Loucy (cell line): Measurements from ENCODE around the gene TMBIM1.

ENCODE experiments used
- H2AFZ ChIP-seq: fragments of 200-600 bp; sonication (generic); 2 replicates; pipeline ENCODE4 v1.6.0; 2016; ENCODE audit warnings: antibody characterized with exemption, mild to moderate bottlenecking, low read length, moderate library complexity
- H3F3A ChIP-seq: fragments of 200-600 bp; 2 replicates; pipeline ENCODE4 v1.6.0; 2016; ENCODE audit warnings: antibody characterized with exemption, low read depth, mild to moderate bottlenecking
- H3K27me3 ChIP-seq: fragments of 200-600 bp; sonication (generic); 2 replicates; pipeline ENCODE4 v1.6.1; 2014; ENCODE audit warnings: low read length, mild to moderate bottlenecking; ENCODE audit not compliant: insufficient read depth, poor library complexity, severe bottlenecking
- H3K36me3 ChIP-seq: fragments of 200-600 bp; sonication (generic); 2 replicates; pipeline ENCODE4 v1.6.1; 2016; ENCODE audit warnings: low read length; ENCODE audit not compliant: insufficient read depth
- H3K4me1 ChIP-seq: fragments of 200-600 bp; sonication (generic); 2 replicates; pipeline ENCODE4 v1.5.1; 2014; ENCODE audit warnings: low read length, mild to moderate bottlenecking; ENCODE audit not compliant: insufficient read depth, poor library complexity, severe bottlenecking
- H3K4me2 ChIP-seq: fragments of 200-600 bp; sonication (generic); 2 replicates; pipeline ENCODE4 v1.6.0; 2014; ENCODE audit warnings: antibody characterized with exemption, low read length, low read depth, mild to moderate bottlenecking; ENCODE audit not compliant: poor library complexity, severe bottlenecking
- H3K4me3 ChIP-seq: fragments of 200-600 bp; sonication (generic); 2 replicates; pipeline ENCODE4 v1.5.1; 2014; ENCODE audit warnings: low read length, mild to moderate bottlenecking, mixed read lengths; ENCODE audit not compliant: poor library complexity, severe bottlenecking
- H3K79me2 ChIP-seq: fragments of 200-600 bp; sonication (generic); 2 replicates; pipeline ENCODE4 v1.6.1; 2014; ENCODE audit warnings: low read length; ENCODE audit not compliant: insufficient read depth
- H3K9ac ChIP-seq: fragments of 200-600 bp; sonication (generic); 2 replicates; pipeline ENCODE4 v1.6.0; 2014; ENCODE audit warnings: mild to moderate bottlenecking, low read depth, low read length, moderate library complexity; ENCODE audit not compliant: poor library complexity, severe bottlenecking
- H3K9me2 ChIP-seq: fragments of 200-600 bp; sonication (generic); replicated peaks from 2 replicates; pipeline ENCODE4 v1.6.1; 2016; ENCODE audit warnings: low read depth, low read length, mixed read lengths
- H3K9me3 ChIP-seq: fragments of 200-600 bp; sonication (generic); 2 replicates; pipeline ENCODE4 v1.6.1; 2014; ENCODE audit warnings: mild to moderate bottlenecking, antibody characterized with exemption, low read length, low read depth; ENCODE audit not compliant: insufficient read depth
- H4K20me1 ChIP-seq: fragments of 200-600 bp; sonication (generic); 2 replicates; pipeline ENCODE4 v1.6.0; 2014; ENCODE audit warnings: antibody characterized with exemption, low read length, mild to moderate bottlenecking; ENCODE audit not compliant: insufficient read depth, poor library complexity, severe bottlenecking
- EZH2phosphoT487 ChIP-seq: fragments of 200-600 bp; IDR thresholded peaks from 2 replicates; pipeline ENCODE4 v1.6.1; 2018; ENCODE audit warnings: antibody characterized with exemption, mild to moderate bottlenecking, moderate library complexity, borderline replicate concordance
- TF ChIP-seq, protein P1 (sequence below): fragments of 200-600 bp; sonication (generic); conservative IDR thresholded peaks from 2 replicates; pipeline ENCODE4 v1.5.1; 2014; ENCODE audit warnings: mild to moderate bottlenecking, antibody characterized with exemption, low read length

TMBIM1 gene

GRCh38 chr2:218282173-218282991 is 9.9 kb downstream of the TMBIM1 start:
- peaks cover 15% of the 10 kb centered on the region for H3K4me1 ChIP-seq
- H3K79me2 ChIP-seq: no peaks in the 10 kb centered on the region
- no peak for TF ChIP-seq EZH2phosphoT487
- TF ChIP-seq, protein P1, sequence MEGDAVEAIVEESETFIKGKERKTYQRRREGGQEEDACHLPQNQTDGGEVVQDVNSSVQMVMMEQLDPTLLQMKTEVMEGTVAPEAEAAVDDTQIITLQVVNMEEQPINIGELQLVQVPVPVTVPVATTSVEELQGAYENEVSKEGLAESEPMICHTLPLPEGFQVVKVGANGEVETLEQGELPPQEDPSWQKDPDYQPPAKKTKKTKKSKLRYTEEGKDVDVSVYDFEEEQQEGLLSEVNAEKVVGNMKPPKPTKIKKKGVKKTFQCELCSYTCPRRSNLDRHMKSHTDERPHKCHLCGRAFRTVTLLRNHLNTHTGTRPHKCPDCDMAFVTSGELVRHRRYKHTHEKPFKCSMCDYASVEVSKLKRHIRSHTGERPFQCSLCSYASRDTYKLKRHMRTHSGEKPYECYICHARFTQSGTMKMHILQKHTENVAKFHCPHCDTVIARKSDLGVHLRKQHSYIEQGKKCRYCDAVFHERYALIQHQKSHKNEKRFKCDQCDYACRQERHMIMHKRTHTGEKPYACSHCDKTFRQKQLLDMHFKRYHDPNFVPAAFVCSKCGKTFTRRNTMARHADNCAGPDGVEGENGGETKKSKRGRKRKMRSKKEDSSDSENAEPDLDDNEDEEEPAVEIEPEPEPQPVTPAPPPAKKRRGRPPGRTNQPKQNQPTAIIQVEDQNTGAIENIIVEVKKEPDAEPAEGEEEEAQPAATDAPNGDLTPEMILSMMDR: no peak
- H4K20me1 ChIP-seq: no peaks in the 10 kb centered on the region
- no peaks in the 10 kb centered on the region for H3K9me3 ChIP-seq
- H3K4me2 ChIP-seq: no peak overlapping the region
- H3K27me3 ChIP-seq: no peaks in the 10 kb centered on the region
- H3K9ac ChIP-seq: no peak overlapping the region
- H3K4me3 ChIP-seq: no peak overlapping the region
- no peaks in the 10 kb centered on the region for H3K9me2 ChIP-seq
- H2AFZ ChIP-seq: no peak overlapping the region
- no peaks in the 10 kb centered on the region for H3K36me3 ChIP-seq
- H3F3A ChIP-seq: 0 out of 2 replicates have a peak, but pooled peaks cover 2% of the 10 kb centered on the region

- Histone ChIP-seq H3K9me2 (no peaks in the 10 kb centered on the region), H2AFZ (no peak overlapping the region), H3K4me1 (peaks cover 10% of the 10 kb centered on the region), H3K27me3 (no peaks in the 10 kb centered on the region), H3K9ac (no peak overlapping the region), H3K36me3 (no peaks in the 10 kb centered on the region), H3K79me2 (no peaks in the 10 kb centered on the region), H4K20me1 (no peaks in the 10 kb centered on the region), H3K4me3 (no peak overlapping the region), H3K9me3 (no peaks in the 10 kb centered on the region), H3F3A (no peaks in the 10 kb centered on the region), H3K4me2 (no peak overlapping the region)
- TF ChIP-seq, protein P1: no peak
- no peak for TF ChIP-seq EZH2phosphoT487
These were observed 10.9 kb downstream of the TMBIM1 start for GRCh38 chr2:218281449-218281848.

- no peaks in the 10 kb centered on the region for H3K9me2 ChIP-seq
- TF ChIP-seq EZH2phosphoT487: no peak
- TF ChIP-seq, protein P1: no peak
- H3K9ac ChIP-seq: no peak overlapping the region
- no peak overlapping the region for H2AFZ ChIP-seq
- H3K4me2 ChIP-seq: no peak overlapping the region
- H3K4me1 ChIP-seq: peaks cover 1% of the 10 kb centered on the region
- no peaks in the 10 kb centered on the region for H4K20me1 ChIP-seq
- H3K4me3 ChIP-seq: no peak overlapping the region
- peaks cover 2% of the 10 kb centered on the region; the same call in 1 of the 2 replicates for H3K36me3 ChIP-seq
- H3K9me3 ChIP-seq: no peaks in the 10 kb centered on the region
- no peaks in the 10 kb centered on the region for H3K27me3 ChIP-seq
- H3F3A ChIP-seq: no peaks in the 10 kb centered on the region
- H3K79me2 ChIP-seq: no peaks in the 10 kb centered on the region
These were observed 11.9 kb downstream of the TMBIM1 start for GRCh38 chr2:218280260-218280870.
